H1 (cell line): ENCODE measurements around the gene COL26A1. TPM values are rescaled to one million over a fixed set of nuclear protein-coding genes. Genes with fewer than 3 reads are reported as not detected.

Experiments
- CTCF ChIA-PET: fragments of 300-600 bp; sonication (Branson Sonifier 250); formaldehyde crosslinking; loops from one replicate; lab custom pipeline; 2021; ENCODE audit not compliant: partially characterized antibody; lab: Charles Lee
- POLR2A ChIA-PET: fragments of 300-600 bp; sonication (Branson Sonifier 250); formaldehyde crosslinking; loops from one replicate; lab custom pipeline; 2021; ENCODE audit warnings: inconsistent platforms; ENCODE audit not compliant: partially characterized antibody; lab: Charles Lee
- DNase-seq, 2 experiments: peaks; one replicate each; pipeline versions ENCODE4 v3.0.0 to v3.0.0-alpha.2; 2010 to 2022; ENCODE audit warnings: low spot score in 2 of 2, low read depth in 1 of 2, mixed read lengths in 1 of 2
- FAIRE-seq: peaks from 2 replicates; lab custom pipeline; 2011; peaks lifted over from hg19 to GRCh38; lab: Jason Lieb, UNC
- H2AFZ ChIP-seq: 2 replicates; pipeline ENCODE4 v1.8.1; 2012; ENCODE audit warnings: low read length, inconsistent platforms
- H2AK5ac ChIP-seq: 2 replicates; pipeline ENCODE4 v1.6.1; 2013; ENCODE audit warnings: low read depth, low read length
- H2BK120ac ChIP-seq: replicated peaks from 2 replicates; pipeline ENCODE3; 2013; ENCODE audit warnings: low read depth, low read length, inconsistent platforms
- H2BK12ac ChIP-seq: 2 replicates; pipeline ENCODE4 v1.6.1; 2013; ENCODE audit warnings: low read depth, low read length
- H2BK15ac ChIP-seq: 2 replicates; pipeline ENCODE4 v1.6.1; 2013; ENCODE audit warnings: low read length
- H2BK20ac ChIP-seq: 2 replicates; pipeline ENCODE4 v1.6.1; 2013; ENCODE audit warnings: low read length
- H2BK5ac ChIP-seq: 2 replicates; pipeline ENCODE4 v1.6.1; 2013; ENCODE audit warnings: low read depth, low read length
- H3K14ac ChIP-seq: 2 replicates; pipeline ENCODE4 v1.6.1; 2013; ENCODE audit warnings: inconsistent platforms; ENCODE audit not compliant: insufficient read length
- H3K18ac ChIP-seq: 2 replicates; pipeline ENCODE4 v1.6.1; 2013; ENCODE audit warnings: low read length; ENCODE audit errors: extremely low read depth
- H3K23ac ChIP-seq: 2 replicates; pipeline ENCODE4 v1.6.1; 2013; ENCODE audit warnings: inconsistent platforms; ENCODE audit not compliant: insufficient read length
- H3K23me2 ChIP-seq: 2 replicates; pipeline ENCODE4 v1.6.1; 2013; ENCODE audit warnings: low read depth, low read length
- H3K27ac ChIP-seq: 2 replicates; pipeline ENCODE4 v1.6.1; 2011; ENCODE audit warnings: low read depth, low read length, inconsistent platforms
- H3K27me3 ChIP-seq, 4 experiments: replicated peaks in 1 of 4; 1 replicate in 1 of 4; 2 replicates in 3 of 4; pipeline versions ENCODE4 v1.6.1 to v1.8.1; 2011 to 2013; ENCODE audit warnings: low read length in 3 of 4, mild to moderate bottlenecking in 3 of 4, inconsistent platforms in 2 of 4, mixed read lengths in 2 of 4, moderate library complexity in 1 of 4; ENCODE audit not compliant: control insufficient read depth in 3 of 4, insufficient read depth in 3 of 4; ENCODE audit errors: extremely low read depth in 1 of 4
- H3K36me3 ChIP-seq, 4 experiments: 2 replicates each; pipeline versions ENCODE4 v1.6.1 to v1.8.1; 2011 to 2013; ENCODE audit warnings: mild to moderate bottlenecking in 4 of 4, low read length in 3 of 4, moderate library complexity in 2 of 4, control low read depth in 1 of 4, inconsistent platforms in 1 of 4; ENCODE audit not compliant: insufficient read depth in 4 of 4, control insufficient read depth in 2 of 4
- H3K4ac ChIP-seq: replicated peaks from 2 replicates; pipeline ENCODE3; 2013; ENCODE audit warnings: low read length, low read depth, mixed read lengths, inconsistent platforms; ENCODE audit not compliant: insufficient read length
- H3K4me1 ChIP-seq, 4 experiments: replicated peaks in 1 of 4; 1 replicate in 1 of 4; 2 replicates in 3 of 4; pipeline versions ENCODE4 v1.6.1 to v1.8.1; 2011 to 2013; ENCODE audit warnings: low read length in 3 of 4, inconsistent platforms in 2 of 4, mixed read lengths in 1 of 4; ENCODE audit not compliant: insufficient read depth in 4 of 4, control insufficient read depth in 3 of 4
- H3K4me2 ChIP-seq, 2 experiments: 2 replicates each; pipeline versions ENCODE4 v1.6.1 to v1.8.1; 2011 to 2013; ENCODE audit warnings: low read depth in 2 of 2, low read length in 2 of 2, control low read depth in 1 of 2, inconsistent platforms in 1 of 2, mild to moderate bottlenecking in 1 of 2; ENCODE audit not compliant: insufficient read depth in 1 of 2
- H3K4me3 ChIP-seq, 4 experiments: fragments of 200-600, 300-600 bp in 1 of 4; sonication (generic), shearing (Covaris generic), sonication (Bioruptor Twin) in 1 of 4; 2 replicates each; pipeline versions ENCODE4 v1.5.1 to v1.8.1; 2011 to 2016; ENCODE audit warnings: low read length in 4 of 4, low read depth in 3 of 4, control low read depth in 2 of 4, inconsistent platforms in 2 of 4, mild to moderate bottlenecking in 2 of 4, mixed read lengths in 1 of 4, moderate library complexity in 1 of 4; ENCODE audit not compliant: insufficient read depth in 2 of 4; ENCODE audit errors: extremely low read depth in 1 of 4
- H3K56ac ChIP-seq: replicated peaks from 2 replicates; pipeline ENCODE3; 2013; ENCODE audit warnings: low read depth, mild to moderate bottlenecking, mixed read lengths, low read length, inconsistent platforms; ENCODE audit not compliant: insufficient read length
- H3K79me1 ChIP-seq: 2 replicates; pipeline ENCODE4 v1.6.1; 2013; ENCODE audit warnings: low read depth, low read length, control low read depth
- H3K79me2 ChIP-seq, 2 experiments: 2 replicates each; pipeline versions ENCODE4 v1.6.1 to v1.8.1; 2012 to 2013; ENCODE audit warnings: low read length in 2 of 2, mild to moderate bottlenecking in 2 of 2, inconsistent platforms in 1 of 2; ENCODE audit not compliant: insufficient read depth in 2 of 2, control insufficient read depth in 1 of 2
- H3K9ac ChIP-seq, 4 experiments: replicated peaks in 1 of 4; 1 replicate in 1 of 4; 2 replicates in 3 of 4; pipeline versions ENCODE4 v1.6.1 to v1.8.1; 2011 to 2013; ENCODE audit warnings: low read depth in 3 of 4, low read length in 3 of 4, control low read depth in 2 of 4, mild to moderate bottlenecking in 2 of 4, moderate library complexity in 2 of 4, inconsistent platforms in 1 of 4; ENCODE audit errors: extremely low read depth in 1 of 4
- H3K9me3 ChIP-seq, 2 experiments: 2 replicates each; pipeline versions ENCODE4 v1.6.1 to v1.8.1; 2012 to 2013; ENCODE audit warnings: mild to moderate bottlenecking in 2 of 2, moderate library complexity in 2 of 2, control low read depth in 1 of 2, inconsistent platforms in 1 of 2, low read depth in 1 of 2, low read length in 1 of 2, mixed read lengths in 1 of 2; ENCODE audit not compliant: insufficient read depth in 2 of 2
- H4K20me1 ChIP-seq, 2 experiments: replicated peaks in 1 of 2; 2 replicates each; pipeline versions ENCODE3 to v1.8.1; 2011 to 2013; ENCODE audit warnings: inconsistent platforms in 2 of 2, low read length in 2 of 2, mild to moderate bottlenecking in 1 of 2; ENCODE audit not compliant: insufficient read depth in 2 of 2, control insufficient read depth in 1 of 2
- H4K5ac ChIP-seq: 2 replicates; pipeline ENCODE4 v1.6.1; 2013; ENCODE audit warnings: low read length, low read depth, mixed read lengths, inconsistent platforms; ENCODE audit not compliant: insufficient read length
- H4K8ac ChIP-seq: 2 replicates; pipeline ENCODE4 v1.8.0; 2013; ENCODE audit warnings: mild to moderate bottlenecking, moderate library complexity, low read length, inconsistent platforms; ENCODE audit not compliant: insufficient read depth; ENCODE audit errors: extremely low read depth
- H4K91ac ChIP-seq: replicated peaks from 2 replicates; pipeline ENCODE3; 2013; ENCODE audit warnings: low read length, mixed read lengths, inconsistent platforms; ENCODE audit not compliant: insufficient read length
- KDM1A ChIP-seq: fragments of 200-600, 300-600 bp; sonication (generic); IDR thresholded peaks from 2 replicates; pipeline ENCODE4 v1.7.1; 2016; ENCODE audit warnings: mild to moderate bottlenecking, low read length, borderline replicate concordance
- SP4 ChIP-seq: IDR thresholded peaks from 2 replicates; pipeline ENCODE4 v1.6.1; 2012; ENCODE audit warnings: low read length, inconsistent platforms
- WGBS, 2 experiments: shearing (Covaris generic) in 1 of 2; methylation state at CpG; one replicate each; pipeline versions ENCODE4 v1.1.6 to v1.1.7; 2013 to 2015; ENCODE audit warnings: low lambda C conversion rate in 2 of 2, mixed read lengths in 2 of 2, inconsistent platforms in 1 of 2, low coverage in 1 of 2, missing lambda C conversion rate in 1 of 2; ENCODE audit not compliant: insufficient replicate concordance in 2 of 2, insufficient coverage in 1 of 2, insufficient read length in 1 of 2; ENCODE audit errors: extremely low coverage in 1 of 2, missing lambda C conversion rate in 1 of 2; 5-methylcytosine and 5-hydroxymethylcytosine counted together
- polyA plus RNA-seq, 7 experiments: library from polyadenylated mRNA; depleted of rRNA in 3 of 7; stranded (reverse) in 5 of 7; unstranded in 2 of 7; fragments of >200 nt in 5 of 7; fragments of 200-250 nt in 2 of 7; gene quantifications; 1 replicate in 5 of 7; 2 replicates in 1 of 7; 4 replicates in 1 of 7; pipeline versions ENCODE4 v1.2.1 to v1.2.3, GENCODE V29; 2011 to 2013; ENCODE audit warnings: missing spikeins in 2 of 7, mixed read lengths in 2 of 7
- total RNA-seq: library from RNA; stranded (reverse); fragmentation: NEBNext Ultra II Directional; extraction: Animal tissue kit (Norgen Biotek cat#: 25700); gene quantifications from 2 replicates; pipeline ENCODE4 v1.2.1, GENCODE V29; 2021

Gene COL26A1
- total and polyA plus RNA-seq, 2 of the 8 experiments (the other 6 are each of a cell fraction or from before 2014, with no cell fraction given): 51.1 to 68.8 TPM

DNA sequence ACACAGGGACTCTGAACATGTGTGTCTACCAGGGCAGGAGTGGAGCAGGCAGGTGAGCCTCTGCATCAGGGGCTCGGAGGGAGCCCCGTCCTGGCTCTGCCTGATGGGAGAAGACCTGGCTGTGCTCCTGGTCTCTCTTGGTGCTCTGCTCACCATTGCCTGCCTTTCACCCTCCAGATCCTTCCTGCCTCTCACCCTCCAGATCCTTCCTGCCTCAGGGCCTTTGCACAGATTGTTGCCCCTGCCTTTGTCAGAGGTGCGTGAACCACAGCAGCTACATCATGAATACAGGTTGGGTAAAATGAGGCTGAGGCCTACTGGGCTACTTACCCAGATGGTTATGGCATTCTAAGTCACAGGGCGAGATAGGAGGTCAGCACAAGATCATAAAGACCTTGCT is 16.6 kb downstream of the COL26A1 start:
- no peaks in the 10 kb centered on the region for H3K27me3 ChIP-seq
- peak overlapping the region; percentile 93; the same call in 1 of the 2 replicates for H2BK15ac ChIP-seq
- ChIA-PET POLR2A (interaction anchor here (0.6 to 1.4 kb wide), 2 partner anchors 26 to 34 kb away, joined by 3 read pairs; no protein-coding TSS in a partner anchor), CTCF (interaction anchor here (36.0 kb wide), 1 partner anchor 25 kb away, joined by 728 read pairs; no protein-coding TSS in a partner anchor)
- peak overlapping the region; percentile 46; the same call in 1 of the 2 replicates for H3K27ac ChIP-seq
- no peak overlapping the region for H3K4ac ChIP-seq
- FAIRE-seq (no peak), DNase-seq (no peak)
- no peak overlapping the region for H3K56ac ChIP-seq
- H2AK5ac ChIP-seq: peak overlapping the region; percentile 97
- 84% methylated on average over 4 of the region's 4 CpGs; no CpG with 5 or more reads in 1 of the 2 experiments for WGBS, 2 experiments
- no peak overlapping the region for H3K14ac ChIP-seq
- H4K91ac ChIP-seq: peak overlapping the region; percentile 34
- H2BK20ac ChIP-seq: no peak overlapping the region
- H3K4me2 ChIP-seq: peak overlapping the region in 1 of 2 experiments; percentile 5; a peak in 1 of 4 replicates
- peaks cover 1 to 3% of the 10 kb centered on the region in 2 experiments for H4K20me1 ChIP-seq
- no peak overlapping the region for H2BK120ac ChIP-seq
- peaks cover 2 to 5% of the 10 kb centered on the region in 2 experiments; a peak in 2 of 4 replicates for H3K9me3 ChIP-seq
- H4K5ac ChIP-seq: no peak overlapping the region
- peaks cover 4% of the 10 kb centered on the region for H3K79me1 ChIP-seq
- H2BK12ac ChIP-seq: peak overlapping the region; percentile 93; the same call in 1 of the 2 replicates
- H3K4me1 ChIP-seq: peaks cover 0 to 11% (median 7%) of the 10 kb centered on the region in 4 experiments; a peak in 5 of 7 replicates
- no peak overlapping the region for H3K9ac ChIP-seq
- no peak overlapping the region for H3K4me3 ChIP-seq
- H3K36me3 ChIP-seq: peaks cover 0 to 3% (median 0%) of the 10 kb centered on the region in 4 experiments; a peak in 3 of 8 replicates
- no peaks in the 10 kb centered on the region for H3K23me2 ChIP-seq
- peak overlapping the region; percentile 81 for H2BK5ac ChIP-seq
- H2AFZ ChIP-seq: no peak overlapping the region
- H3K23ac ChIP-seq: no peak overlapping the region
- H3K18ac ChIP-seq: peak overlapping the region; percentile 27; the same call in 1 of the 2 replicates
- TF ChIP-seq SP4 (no peak), KDM1A (peak; percentile 67; the same call in 1 of the 2 replicates)
- peaks cover 0 to 36% of the 10 kb centered on the region in 2 experiments; a peak in 2 of 4 replicates for H3K79me2 ChIP-seq
- H4K8ac ChIP-seq: no peak overlapping the region
